HG02870 (cell line): ENCODE data around the gene UIMC1.
A peak's percentile ranks its signal among the peaks of the same experiment; 100 is the strongest.
"Not testable (repeated sequence)": the region's sequence is repeated elsewhere in the genome, so short reads cannot be mapped to it uniquely, and the experiment has no call there.

Experiments used
- ATAC-seq: cut with Tn5 transposase; IDR thresholded peaks from one replicate; pipeline ENCODE4 v1.9.1; 2021; ENCODE audit warnings: mild to moderate bottlenecking, moderate library complexity; ENCODE audit not compliant: unreplicated experiment

UIMC1 gene

GRCh38 chr5:177010153-177010552 lies 3.6 kb upstream of the UIMC1 start:
- ATAC-seq: no peak

GRCh38 chr5:177008716-177009115 lies 2.1 kb upstream of the UIMC1 start:
- no peak for ATAC-seq

- ATAC-seq: peak; percentile 38
Observed at GRCh38 chr5:177005619-177006264, 837 bp downstream of the UIMC1 start.

- no peak for ATAC-seq
Observed at GRCh38 chr5:177004961-177005360, 1.6 kb downstream of the UIMC1 start.

GRCh38 chr5:177003649-177004048 lies 2.9 kb downstream of the UIMC1 start:
- no peak for ATAC-seq

- not testable (repeated sequence) for ATAC-seq
Observed at GRCh38 chr5:176999526-176999925, 7.1 kb downstream of the UIMC1 start.

- no peak for ATAC-seq
Observed at GRCh38 chr5:176998828-176999227, 7.8 kb downstream of the UIMC1 start.

- ATAC-seq: no peak
Observed at GRCh38 chr5:176996780-176997179, 9.8 kb downstream of the UIMC1 start.

- no peak for ATAC-seq
Observed at GRCh38 chr5:176995896-176996767, 10.4 kb downstream of the UIMC1 start.

- ATAC-seq: no peak
Observed at GRCh38 chr5:176995122-176995490, 11.5 kb downstream of the UIMC1 start.

GRCh38 chr5:176994460-176995121 lies 12.0 kb downstream of the UIMC1 start:
- no peak for ATAC-seq

- not testable (repeated sequence) for ATAC-seq
Observed at GRCh38 chr5:176993081-176993480, 13.5 kb downstream of the UIMC1 start.

GRCh38 chr5:176987583-176987982 lies 19.0 kb downstream of the UIMC1 start:
- ATAC-seq: no peak

GRCh38 chr5:176986280-176986679 lies 20.3 kb downstream of the UIMC1 start:
- ATAC-seq: no peak

GRCh38 chr5:176985516-176985915 lies 21.1 kb downstream of the UIMC1 start:
- ATAC-seq: no peak

- not testable (repeated sequence) for ATAC-seq
Observed at GRCh38 chr5:176984176-176984575, 22.4 kb downstream of the UIMC1 start.

GRCh38 chr5:176983593-176983992 lies 23.0 kb downstream of the UIMC1 start:
- not testable (repeated sequence) for ATAC-seq

- ATAC-seq: not testable (repeated sequence)
Observed at GRCh38 chr5:176983112-176983511, 23.5 kb downstream of the UIMC1 start.

GRCh38 chr5:176980818-176981217 lies 25.8 kb downstream of the UIMC1 start:
- ATAC-seq: no peak

GRCh38 chr5:176979669-176980068 lies 26.9 kb downstream of the UIMC1 start:
- no peak for ATAC-seq

- no peak for ATAC-seq
Observed at GRCh38 chr5:176965633-176966032, 40.9 kb downstream of the UIMC1 start.

- no peak for ATAC-seq
Observed at GRCh38 chr5:176959051-176959450, 47.5 kb downstream of the UIMC1 start.
